ENCODE results near the gene SAP130. TPM values are rescaled to one million over a fixed set of nuclear protein-coding genes. Genes with fewer than 3 reads are reported as not detected.

The SAP130 gene
- total RNA-seq, 1 donor from 2014 or later: 51.7 TPM

- no peak for TF ChIP-seq CTCF (conservative IDR thresholded peaks at IDR 0.05)
- no peak for DNase-seq (ENCODE audit: low read depth, low spot score)
- H3K9me3 Mint-ChIP-seq: no peaks in the 10 kb centered on the region
- H3K4me1 Mint-ChIP-seq: no peaks in the 10 kb centered on the region
- peaks cover 12% of the 10 kb centered on the region for H3K36me3 Mint-ChIP-seq (ENCODE audit: low read depth)
- H3K4me3 Mint-ChIP-seq: no peak overlapping the region
- no peaks in the 10 kb centered on the region for H3K27me3 Mint-ChIP-seq (ENCODE audit: low read depth)
- no peak overlapping the region for H3K27ac Mint-ChIP-seq (ENCODE audit: unreplicated experiment)
These were observed 34.2 kb downstream of the SAP130 start for GRCh38 chr2:127993659-127994058.

GRCh38 chr2:127991742-127992141 lies 36.1 kb downstream of the SAP130 start:
- H3K36me3 Mint-ChIP-seq (ENCODE audit: low read depth): peaks cover 12% of the 10 kb centered on the region

GRCh38 chr2:127986548-127987079 lies 41.2 kb downstream of the SAP130 start:
- H3K4me3 Mint-ChIP-seq: no peak overlapping the region
- TF ChIP-seq CTCF (conservative IDR thresholded peaks at IDR 0.05): no peak
- no peaks in the 10 kb centered on the region for H3K4me1 Mint-ChIP-seq
- H3K36me3 Mint-ChIP-seq (ENCODE audit: low read depth): peaks cover 11% of the 10 kb centered on the region
- DNase-seq (ENCODE audit: low read depth, low spot score): no peak
- no peaks in the 10 kb centered on the region for H3K9me3 Mint-ChIP-seq
- H3K27ac Mint-ChIP-seq (ENCODE audit: unreplicated experiment): peak overlapping the region; percentile 19
- no peaks in the 10 kb centered on the region for H3K27me3 Mint-ChIP-seq (ENCODE audit: low read depth)

More at GRCh38 chr2:127991742-127992141, 36.1 kb downstream of the SAP130 start:
- TF ChIP-seq CTCF (conservative IDR thresholded peaks at IDR 0.05): no peak
- DNase-seq (ENCODE audit: low read depth, low spot score): no peak
- H3K4me3 Mint-ChIP-seq: no peak overlapping the region
- H3K27me3 Mint-ChIP-seq (ENCODE audit: low read depth): no peaks in the 10 kb centered on the region
- peak overlapping the region; percentile 19 for H3K27ac Mint-ChIP-seq (ENCODE audit: unreplicated experiment)
- H3K4me1 Mint-ChIP-seq: no peaks in the 10 kb centered on the region
- no peaks in the 10 kb centered on the region for H3K9me3 Mint-ChIP-seq

- TF ChIP-seq CTCF (conservative IDR thresholded peaks at IDR 0.05): no peak
- no peaks in the 10 kb centered on the region for H3K9me3 Mint-ChIP-seq
- DNase-seq (ENCODE audit: low read depth, low spot score): no peak
- peak overlapping the region; percentile 58 for H3K27ac Mint-ChIP-seq (ENCODE audit: unreplicated experiment)
- H3K4me1 Mint-ChIP-seq: no peaks in the 10 kb centered on the region
- H3K36me3 Mint-ChIP-seq (ENCODE audit: low read depth): peaks cover 10% of the 10 kb centered on the region
- no peak overlapping the region for H3K4me3 Mint-ChIP-seq
- no peaks in the 10 kb centered on the region for H3K27me3 Mint-ChIP-seq (ENCODE audit: low read depth)
These were observed 42.1 kb downstream of the SAP130 start for GRCh38 chr2:127985735-127986134.

- H3K36me3 Mint-ChIP-seq (ENCODE audit: low read depth): peaks cover 10% of the 10 kb centered on the region
- peak overlapping the region; percentile 89 for H3K27ac Mint-ChIP-seq (ENCODE audit: unreplicated experiment)
- H3K9me3 Mint-ChIP-seq: no peaks in the 10 kb centered on the region
- H3K4me3 Mint-ChIP-seq: no peak overlapping the region
- H3K4me1 Mint-ChIP-seq: no peaks in the 10 kb centered on the region
- no peaks in the 10 kb centered on the region for H3K27me3 Mint-ChIP-seq (ENCODE audit: low read depth)
- no peak for DNase-seq (ENCODE audit: low read depth, low spot score)
- TF ChIP-seq CTCF (conservative IDR thresholded peaks at IDR 0.05): no peak
These were observed 42.7 kb downstream of the SAP130 start for GRCh38 chr2:127985026-127985734.
